Fibroblast of pulmonary artery (primary cell): ENCODE results near the gene AMT.
A peak's percentile ranks its signal among the peaks of the same experiment; 100 is the strongest.

Experiments used
- DNase-seq: peaks from one replicate; pipeline ENCODE4 v3.0.0-alpha.2; 2010; ENCODE audit warnings: low read depth
- H3K4me3 ChIP-seq: replicated peaks from 2 replicates; pipeline ENCODE4 v1.5.1; 2011; ENCODE audit warnings: low read depth, mild to moderate bottlenecking, control low read depth, low read length, moderate library complexity
- CTCF ChIP-seq: IDR thresholded peaks from 2 replicates; pipeline ENCODE4 v1.5.1; 2011; ENCODE audit warnings: mild to moderate bottlenecking, control low read depth, low read length, inconsistent platforms; ENCODE audit errors: missing control alignments

AMT gene

GRCh38 chr3:49454898-49455681 lies 32.8 kb upstream of the AMT start:
- DNase-seq: no peak
- H3K4me3 ChIP-seq: no peak overlapping the region
- no peak for TF ChIP-seq CTCF

GRCh38 chr3:49454458-49454857 lies 32.2 kb upstream of the AMT start:
- TF ChIP-seq CTCF: peak; percentile 17
- H3K4me3 ChIP-seq: no peak overlapping the region
- no peak for DNase-seq

- no peak for TF ChIP-seq CTCF
- DNase-seq: no peak
- H3K4me3 ChIP-seq: no peak overlapping the region
Measured at GRCh38 chr3:49453621-49454020, 31.3 kb upstream of the AMT start.

- TF ChIP-seq CTCF: no peak
- no peak for DNase-seq
- no peak overlapping the region for H3K4me3 ChIP-seq
Measured at GRCh38 chr3:49445391-49445790, 23.1 kb upstream of the AMT start.

- H3K4me3 ChIP-seq: no peak overlapping the region
- TF ChIP-seq CTCF: no peak
Measured at GRCh38 chr3:49434731-49435130, 12.5 kb upstream of the AMT start.

GRCh38 chr3:49428752-49429080 lies 6.4 kb upstream of the AMT start:
- DNase-seq: no peak
- peak; percentile 3 for TF ChIP-seq CTCF
- peak overlapping the region; percentile 76 for H3K4me3 ChIP-seq

More at GRCh38 chr3:49434731-49435130, 12.5 kb upstream of the AMT start:
- DNase-seq: no peak

GRCh38 chr3:49427586-49427985 lies 5.3 kb upstream of the AMT start:
- no peak for DNase-seq
- no peak overlapping the region for H3K4me3 ChIP-seq

More at GRCh38 chr3:49427586-49427985, 5.3 kb upstream of the AMT start:
- TF ChIP-seq CTCF: no peak
